WTC11 (cell line): Measurements from ENCODE around the gene SPIB. TPM values are rescaled to one million over a fixed set of nuclear protein-coding genes. Genes with fewer than 3 reads are reported as not detected.

ENCODE experiments used
- ATAC-seq: fragments of 200-7000 bp; cut with Tn5 transposase; 2 replicates; pipeline ENCODE4 v1.10.0; 2021; ENCODE audit warnings: mild to moderate bottlenecking, moderate library complexity
- CTCF ChIA-PET: fragments of 300-600 bp; sonication (Branson Sonifier 250); formaldehyde crosslinking; loops from one replicate; lab custom pipeline; 2021; ENCODE audit warnings: antibody characterized with exemption; lab: Charles Lee
- POLR2A ChIA-PET: fragments of 350-600 bp; sonication (Branson Sonifier 250); formaldehyde crosslinking; loops from one replicate; lab custom pipeline; 2021; ENCODE audit warnings: antibody characterized with exemption; lab: Charles Lee
- DNase-seq: peaks from one replicate; pipeline ENCODE4 v3.0.0; 2021; ENCODE audit warnings: low spot score
- H3K27ac Mint-ChIP-seq: 2 replicates; pipeline ENCODE4 v1.8.0; 2021; ENCODE audit warnings: mixed read lengths
- H3K27me3 Mint-ChIP-seq: 2 replicates; pipeline ENCODE4 v1.8.0; 2021; ENCODE audit warnings: low read depth, mild to moderate bottlenecking, moderate library complexity, mixed read lengths
- H3K36me3 Mint-ChIP-seq: 2 replicates; pipeline ENCODE4 v1.8.0; 2021; ENCODE audit warnings: mixed read lengths
- H3K4me1 Mint-ChIP-seq: 2 replicates; pipeline ENCODE4 v1.8.0; 2022; ENCODE audit warnings: mixed read lengths
- H3K4me3 Mint-ChIP-seq: 2 replicates; pipeline ENCODE4 v1.8.0; 2021; ENCODE audit warnings: mild to moderate bottlenecking, moderate library complexity, mixed read lengths
- H3K9me3 Mint-ChIP-seq: 2 replicates; pipeline ENCODE4 v1.8.0; 2021; ENCODE audit warnings: mixed read lengths
- CBFB ChIP-seq: sonication (generic); formaldehyde crosslinking; IDR thresholded peaks from 2 replicates; pipeline ENCODE4 v1.8.1; 2022; ENCODE audit warnings: mild to moderate bottlenecking, low read depth, missing genetic modification reagents
- CREB1 ChIP-seq: sonication (generic); formaldehyde crosslinking; IDR thresholded peaks from 2 replicates; pipeline ENCODE4 v1.8.0; 2023; ENCODE audit warnings: mild to moderate bottlenecking, missing genetic modification reagents
- NR1H2 ChIP-seq: sonication (generic); formaldehyde crosslinking; IDR thresholded peaks from 2 replicates; pipeline ENCODE4 v1.9.0; 2021; ENCODE audit warnings: mild to moderate bottlenecking, moderate library complexity, missing genetic modification reagents
- NR3C1 ChIP-seq: sonication (generic); formaldehyde crosslinking; conservative IDR thresholded peaks from 2 replicates; pipeline ENCODE4 v1.8.1; 2023; ENCODE audit warnings: low read depth, mild to moderate bottlenecking, missing genetic modification reagents
- RELA ChIP-seq: sonication (generic); formaldehyde crosslinking; IDR thresholded peaks from 2 replicates; pipeline ENCODE4 v1.8.1; 2022; ENCODE audit warnings: missing genetic modification reagents, mild to moderate bottlenecking, borderline replicate concordance
- SMAD3 ChIP-seq: sonication (generic); formaldehyde crosslinking; IDR thresholded peaks from 2 replicates; pipeline ENCODE4 v1.8.0; 2022; ENCODE audit warnings: missing genetic modification reagents, mild to moderate bottlenecking, borderline replicate concordance
- TEAD1 ChIP-seq: sonication (generic); formaldehyde crosslinking; IDR thresholded peaks from 2 replicates; pipeline ENCODE4 v1.8.0; 2022; ENCODE audit warnings: mild to moderate bottlenecking, missing genetic modification reagents
- TP53 ChIP-seq: sonication (generic); formaldehyde crosslinking; IDR thresholded peaks from 2 replicates; pipeline ENCODE4 v1.8.1; 2023; ENCODE audit warnings: mild to moderate bottlenecking, missing genetic modification reagents
- ZNF121 ChIP-seq: sonication (generic); formaldehyde crosslinking; IDR thresholded peaks from 2 replicates; pipeline ENCODE4 v1.8.0; 2023; ENCODE audit warnings: missing genetic modification reagents
- ZNF138 ChIP-seq: sonication (generic); formaldehyde crosslinking; conservative IDR thresholded peaks from 2 replicates; pipeline ENCODE4 v1.8.1; 2022; ENCODE audit warnings: mild to moderate bottlenecking, moderate library complexity, missing genetic modification reagents
- total RNA-seq: library from RNA; stranded (reverse); gene quantifications from 3 replicates; pipeline ENCODE4 v1.2.3, GENCODE V29; 2021
- TF ChIP-seq, protein P1 (sequence below): sonication (generic); formaldehyde crosslinking; IDR thresholded peaks from 2 replicates; pipeline ENCODE4 v1.8.0; 2023; ENCODE audit warnings: mild to moderate bottlenecking, missing genetic modification reagents
- TF ChIP-seq, protein P2 (sequence below): fragments of 250-450 bp; sonication (Bioruptor Pico); IDR thresholded peaks from 2 replicates; pipeline ENCODE4 v1.9.0; 2021; ENCODE audit warnings: mild to moderate bottlenecking
- TF ChIP-seq, protein P3 (sequence below): fragments of 200-600 bp; IDR thresholded peaks from 2 replicates; pipeline ENCODE4 v1.8.0; 2022; ENCODE audit warnings: antibody characterized with exemption
- TF ChIP-seq, protein P4 (sequence below): sonication (generic); formaldehyde crosslinking; IDR thresholded peaks from 2 replicates; pipeline ENCODE4 v1.8.1; 2022; ENCODE audit warnings: low read depth, missing genetic modification reagents, borderline replicate concordance

SPIB gene
- total RNA-seq, 1 experiment from 2014 or later: 4.7 TPM

DNA sequence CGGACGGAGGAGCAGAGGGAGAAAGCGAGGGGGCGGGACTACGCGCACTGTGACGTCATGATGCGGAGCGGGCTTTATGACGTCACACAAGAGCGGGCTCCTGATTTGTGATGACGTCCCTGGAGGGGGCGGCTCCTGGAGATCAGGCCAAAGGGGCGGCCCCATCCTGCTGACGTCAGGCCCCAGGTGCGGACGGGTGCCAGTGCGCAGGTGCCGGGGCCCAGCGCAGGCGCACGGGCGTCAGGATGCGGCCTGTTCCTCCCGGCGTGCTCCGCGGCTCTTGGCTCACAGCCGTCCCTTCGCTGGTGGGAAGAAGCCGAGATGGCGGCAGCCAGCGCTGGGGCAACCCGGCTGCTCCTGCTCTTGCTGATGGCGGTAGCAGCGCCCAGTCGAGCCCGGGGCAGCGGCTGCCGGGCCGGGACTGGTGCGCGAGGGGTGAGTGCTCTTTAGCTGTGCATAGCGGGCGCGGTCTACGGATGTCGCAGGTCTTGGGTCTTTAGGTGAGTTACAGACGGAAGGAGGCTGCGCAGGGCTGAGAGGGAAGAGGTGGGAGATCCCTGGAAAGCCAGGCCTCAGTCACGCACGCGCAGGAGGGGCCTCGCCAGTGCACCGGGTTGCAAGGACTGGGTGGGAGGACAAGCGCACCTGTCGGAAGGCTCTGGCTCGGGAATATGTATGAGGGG, 57.6 kb downstream of the SPIB start, which contains the start of the genes EMC10 and GARIN5A (continued):
- TF ChIP-seq, protein P1, sequence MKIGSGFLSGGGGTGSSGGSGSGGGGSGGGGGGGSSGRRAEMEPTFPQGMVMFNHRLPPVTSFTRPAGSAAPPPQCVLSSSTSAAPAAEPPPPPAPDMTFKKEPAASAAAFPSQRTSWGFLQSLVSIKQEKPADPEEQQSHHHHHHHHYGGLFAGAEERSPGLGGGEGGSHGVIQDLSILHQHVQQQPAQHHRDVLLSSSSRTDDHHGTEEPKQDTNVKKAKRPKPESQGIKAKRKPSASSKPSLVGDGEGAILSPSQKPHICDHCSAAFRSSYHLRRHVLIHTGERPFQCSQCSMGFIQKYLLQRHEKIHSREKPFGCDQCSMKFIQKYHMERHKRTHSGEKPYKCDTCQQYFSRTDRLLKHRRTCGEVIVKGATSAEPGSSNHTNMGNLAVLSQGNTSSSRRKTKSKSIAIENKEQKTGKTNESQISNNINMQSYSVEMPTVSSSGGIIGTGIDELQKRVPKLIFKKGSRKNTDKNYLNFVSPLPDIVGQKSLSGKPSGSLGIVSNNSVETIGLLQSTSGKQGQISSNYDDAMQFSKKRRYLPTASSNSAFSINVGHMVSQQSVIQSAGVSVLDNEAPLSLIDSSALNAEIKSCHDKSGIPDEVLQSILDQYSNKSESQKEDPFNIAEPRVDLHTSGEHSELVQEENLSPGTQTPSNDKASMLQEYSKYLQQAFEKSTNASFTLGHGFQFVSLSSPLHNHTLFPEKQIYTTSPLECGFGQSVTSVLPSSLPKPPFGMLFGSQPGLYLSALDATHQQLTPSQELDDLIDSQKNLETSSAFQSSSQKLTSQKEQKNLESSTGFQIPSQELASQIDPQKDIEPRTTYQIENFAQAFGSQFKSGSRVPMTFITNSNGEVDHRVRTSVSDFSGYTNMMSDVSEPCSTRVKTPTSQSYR: no peak
- TF ChIP-seq ZNF138 (CRISPR knock-in tag) (no peak), CBFB (CRISPR knock-in tag) (no peak)

DNA sequence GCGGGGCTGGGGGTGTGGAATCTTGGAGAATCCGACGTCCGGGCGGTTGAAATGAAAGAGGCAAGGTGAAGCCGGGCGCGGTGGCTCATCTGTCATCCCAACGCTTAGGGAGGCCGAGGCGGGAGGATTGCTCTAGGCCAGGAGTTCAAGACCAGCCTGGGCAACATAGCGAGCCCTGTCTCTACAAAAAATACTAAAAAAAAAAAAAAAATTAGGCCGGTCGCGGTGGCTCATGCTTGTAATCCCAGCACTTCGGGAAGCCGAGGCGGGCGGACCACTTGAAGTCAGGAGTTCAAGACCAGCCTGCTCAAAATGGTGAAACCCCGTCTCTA, 58.1 kb downstream of the SPIB start:
- H3K4me3 Mint-ChIP-seq: peak overlapping the region; percentile 98
- no peak for TF ChIP-seq NR1H2 (CRISPR knock-in tag)
- peak; percentile 1; the same call in 1 of the 2 replicates for TF ChIP-seq TP53 (CRISPR knock-in tag)
- peaks cover 27% of the 10 kb centered on the region for H3K36me3 Mint-ChIP-seq
- H3K27ac Mint-ChIP-seq: peak overlapping the region; percentile 99; the same call in 1 of the 2 replicates
- DNase-seq (no peak), ATAC-seq (no peak)
- H3K4me1 Mint-ChIP-seq: peaks cover 9% of the 10 kb centered on the region
- H3K27me3 Mint-ChIP-seq: no peaks in the 10 kb centered on the region; the same call in 1 of the 2 replicates
- H3K9me3 Mint-ChIP-seq: peaks cover 11% of the 10 kb centered on the region
- POLR2A ChIA-PET: no interaction called here
- CTCF ChIA-PET: interaction anchor here (0.8 to 2.6 kb wide), 3 partner anchors 10 to 119 kb away, joined by 3 to 8 read pairs (median 3); no protein-coding TSS in a partner anchor

DNA sequence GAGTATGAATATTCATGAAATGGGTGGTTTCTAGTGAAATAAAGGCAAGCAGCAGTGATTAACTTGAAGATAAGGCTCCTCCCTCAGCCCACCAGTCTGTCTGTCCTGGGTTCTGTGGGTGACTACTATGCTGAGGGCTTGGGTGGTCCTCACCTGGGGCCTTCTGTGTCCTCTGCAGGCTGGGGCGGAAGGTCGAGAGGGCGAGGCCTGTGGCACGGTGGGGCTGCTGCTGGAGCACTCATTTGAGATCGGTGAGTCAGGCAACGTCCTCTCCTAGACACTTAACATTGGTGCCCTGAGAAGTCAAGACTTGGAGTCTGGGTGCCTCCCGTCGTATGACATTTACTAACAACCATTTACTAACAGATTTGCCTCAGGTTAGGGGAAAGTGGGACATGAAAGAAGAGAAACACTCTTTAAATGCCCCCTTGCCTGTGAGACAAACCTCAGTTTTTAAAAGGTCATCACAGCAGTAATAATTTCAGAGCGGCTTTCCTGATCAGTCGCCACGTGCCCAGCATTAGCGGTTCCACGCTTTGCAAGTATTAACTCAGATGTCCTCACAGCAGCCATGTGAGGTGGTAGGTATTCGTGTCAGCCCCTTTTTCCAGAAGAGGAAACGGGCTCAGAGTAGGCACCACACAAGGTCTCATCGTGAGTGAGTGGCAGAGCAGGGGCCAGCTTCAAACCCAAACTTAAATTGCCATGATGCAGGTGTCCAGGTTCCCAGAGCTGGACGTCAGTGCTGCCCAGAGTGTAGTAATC, 59.2 kb downstream of the SPIB start:
- peaks cover 7% of the 10 kb centered on the region; the same call in 1 of the 2 replicates for H3K9me3 Mint-ChIP-seq
- peaks cover 9% of the 10 kb centered on the region for H3K4me1 Mint-ChIP-seq
- H3K4me3 Mint-ChIP-seq: peak overlapping the region; percentile 98
- DNase-seq (no peak), ATAC-seq (no peak)
- CTCF ChIA-PET: interaction anchor here (0.6 to 2.6 kb wide), 11 partner anchors 9 to 1054 kb away, joined by 3 to 20 read pairs (median 4); no protein-coding TSS in a partner anchor
- peaks cover 28% of the 10 kb centered on the region for H3K36me3 Mint-ChIP-seq
- H3K27me3 Mint-ChIP-seq: no peaks in the 10 kb centered on the region; the same call in 1 of the 2 replicates
- H3K27ac Mint-ChIP-seq: peak overlapping the region; percentile 90
- TF ChIP-seq, protein P2, sequence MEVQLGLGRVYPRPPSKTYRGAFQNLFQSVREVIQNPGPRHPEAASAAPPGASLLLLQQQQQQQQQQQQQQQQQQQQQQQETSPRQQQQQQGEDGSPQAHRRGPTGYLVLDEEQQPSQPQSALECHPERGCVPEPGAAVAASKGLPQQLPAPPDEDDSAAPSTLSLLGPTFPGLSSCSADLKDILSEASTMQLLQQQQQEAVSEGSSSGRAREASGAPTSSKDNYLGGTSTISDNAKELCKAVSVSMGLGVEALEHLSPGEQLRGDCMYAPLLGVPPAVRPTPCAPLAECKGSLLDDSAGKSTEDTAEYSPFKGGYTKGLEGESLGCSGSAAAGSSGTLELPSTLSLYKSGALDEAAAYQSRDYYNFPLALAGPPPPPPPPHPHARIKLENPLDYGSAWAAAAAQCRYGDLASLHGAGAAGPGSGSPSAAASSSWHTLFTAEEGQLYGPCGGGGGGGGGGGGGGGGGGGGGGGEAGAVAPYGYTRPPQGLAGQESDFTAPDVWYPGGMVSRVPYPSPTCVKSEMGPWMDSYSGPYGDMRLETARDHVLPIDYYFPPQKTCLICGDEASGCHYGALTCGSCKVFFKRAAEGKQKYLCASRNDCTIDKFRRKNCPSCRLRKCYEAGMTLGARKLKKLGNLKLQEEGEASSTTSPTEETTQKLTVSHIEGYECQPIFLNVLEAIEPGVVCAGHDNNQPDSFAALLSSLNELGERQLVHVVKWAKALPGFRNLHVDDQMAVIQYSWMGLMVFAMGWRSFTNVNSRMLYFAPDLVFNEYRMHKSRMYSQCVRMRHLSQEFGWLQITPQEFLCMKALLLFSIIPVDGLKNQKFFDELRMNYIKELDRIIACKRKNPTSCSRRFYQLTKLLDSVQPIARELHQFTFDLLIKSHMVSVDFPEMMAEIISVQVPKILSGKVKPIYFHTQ: no peak
- TF ChIP-seq ZNF121 (CRISPR knock-in tag): no peak
- TF ChIP-seq, protein P3, sequence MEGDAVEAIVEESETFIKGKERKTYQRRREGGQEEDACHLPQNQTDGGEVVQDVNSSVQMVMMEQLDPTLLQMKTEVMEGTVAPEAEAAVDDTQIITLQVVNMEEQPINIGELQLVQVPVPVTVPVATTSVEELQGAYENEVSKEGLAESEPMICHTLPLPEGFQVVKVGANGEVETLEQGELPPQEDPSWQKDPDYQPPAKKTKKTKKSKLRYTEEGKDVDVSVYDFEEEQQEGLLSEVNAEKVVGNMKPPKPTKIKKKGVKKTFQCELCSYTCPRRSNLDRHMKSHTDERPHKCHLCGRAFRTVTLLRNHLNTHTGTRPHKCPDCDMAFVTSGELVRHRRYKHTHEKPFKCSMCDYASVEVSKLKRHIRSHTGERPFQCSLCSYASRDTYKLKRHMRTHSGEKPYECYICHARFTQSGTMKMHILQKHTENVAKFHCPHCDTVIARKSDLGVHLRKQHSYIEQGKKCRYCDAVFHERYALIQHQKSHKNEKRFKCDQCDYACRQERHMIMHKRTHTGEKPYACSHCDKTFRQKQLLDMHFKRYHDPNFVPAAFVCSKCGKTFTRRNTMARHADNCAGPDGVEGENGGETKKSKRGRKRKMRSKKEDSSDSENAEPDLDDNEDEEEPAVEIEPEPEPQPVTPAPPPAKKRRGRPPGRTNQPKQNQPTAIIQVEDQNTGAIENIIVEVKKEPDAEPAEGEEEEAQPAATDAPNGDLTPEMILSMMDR: no peak
- no peak for TF ChIP-seq RELA
- TF ChIP-seq SMAD3 (CRISPR knock-in tag): no peak
- no peak for TF ChIP-seq NR3C1 (CRISPR knock-in tag)
- TF ChIP-seq, protein P4, sequence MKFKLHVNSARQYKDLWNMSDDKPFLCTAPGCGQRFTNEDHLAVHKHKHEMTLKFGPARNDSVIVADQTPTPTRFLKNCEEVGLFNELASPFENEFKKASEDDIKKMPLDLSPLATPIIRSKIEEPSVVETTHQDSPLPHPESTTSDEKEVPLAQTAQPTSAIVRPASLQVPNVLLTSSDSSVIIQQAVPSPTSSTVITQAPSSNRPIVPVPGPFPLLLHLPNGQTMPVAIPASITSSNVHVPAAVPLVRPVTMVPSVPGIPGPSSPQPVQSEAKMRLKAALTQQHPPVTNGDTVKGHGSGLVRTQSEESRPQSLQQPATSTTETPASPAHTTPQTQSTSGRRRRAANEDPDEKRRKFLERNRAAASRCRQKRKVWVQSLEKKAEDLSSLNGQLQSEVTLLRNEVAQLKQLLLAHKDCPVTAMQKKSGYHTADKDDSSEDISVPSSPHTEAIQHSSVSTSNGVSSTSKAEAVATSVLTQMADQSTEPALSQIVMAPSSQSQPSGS (CRISPR knock-in tag): no peak
- TF ChIP-seq NR1H2 (CRISPR knock-in tag): no peak
- TF ChIP-seq TEAD1 (CRISPR knock-in tag): no peak
- no peak for TF ChIP-seq CREB1 (CRISPR knock-in tag)
- POLR2A ChIA-PET: no interaction called here
